ENCODE measurements around the gene PATZ1.
"Not testable (repeated sequence)": the region's sequence is repeated elsewhere in the genome, so short reads cannot be mapped to it uniquely, and the experiment has no call there.

- not testable (repeated sequence) for TF ChIP-seq POLR2A (IDR thresholded peaks at IDR 0.05; ENCODE audit: low read length); GATA1 (IDR thresholded peaks at IDR 0.05; ENCODE audit: low read depth, low read length)
Measured at GRCh38 chr22:31348009-31348337, 1.8 kb upstream of the PATZ1 start.

Data from erythroblast (primary cell).